NCI-H2081 (cell line): ENCODE data around the gene DOCK9.
"Not testable (repeated sequence)": the region's sequence is repeated elsewhere in the genome, so short reads cannot be mapped to it uniquely, and the experiment has no call there.

Experiments used
- DNase-seq, 2 experiments: peaks; one replicate each; lab custom pipeline; 2025; lab: John Stamatoyannopoulos, UW

DOCK9 gene

DNA sequence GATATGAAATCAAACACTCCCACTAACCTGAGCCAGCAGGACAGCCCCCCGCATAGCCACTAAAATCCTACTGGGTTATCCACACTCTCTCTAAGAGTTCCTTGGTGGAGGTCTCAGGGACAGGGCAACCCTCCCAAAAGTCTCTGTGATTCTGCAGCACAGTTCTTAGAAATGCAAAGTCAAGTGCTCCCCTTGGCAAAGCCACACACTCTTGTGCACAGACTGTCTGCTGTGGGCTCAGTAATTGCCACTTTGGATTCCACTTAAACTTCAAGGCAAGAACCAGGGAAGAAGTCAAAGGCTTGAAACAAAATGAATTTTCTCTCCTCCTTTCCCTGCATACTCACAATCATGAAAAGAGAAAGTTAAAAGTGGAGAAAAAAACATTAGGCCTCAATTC is 61.5 kb downstream of the DOCK9 start:
- DNase-seq: no peak

DNA sequence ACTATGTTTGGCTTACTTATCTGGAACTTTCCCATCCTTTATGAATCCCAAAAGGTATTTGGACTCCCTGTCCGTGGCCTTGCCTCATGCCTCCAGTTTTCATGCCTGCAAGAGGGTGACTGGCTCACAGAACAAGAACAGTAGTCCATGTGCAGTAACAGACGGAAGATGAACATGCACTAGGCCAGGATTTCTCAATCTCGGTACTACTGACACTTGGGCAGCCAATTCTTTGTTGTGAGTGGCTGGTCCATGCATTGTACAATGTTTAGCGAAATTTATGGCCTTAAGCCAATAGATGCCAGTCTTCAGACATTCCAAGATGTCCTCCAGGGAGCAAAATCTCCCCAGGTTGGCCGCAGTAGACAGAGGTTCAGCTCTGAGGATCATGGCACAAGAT is 61.9 kb downstream of the DOCK9 start:
- no peak for DNase-seq

DNA sequence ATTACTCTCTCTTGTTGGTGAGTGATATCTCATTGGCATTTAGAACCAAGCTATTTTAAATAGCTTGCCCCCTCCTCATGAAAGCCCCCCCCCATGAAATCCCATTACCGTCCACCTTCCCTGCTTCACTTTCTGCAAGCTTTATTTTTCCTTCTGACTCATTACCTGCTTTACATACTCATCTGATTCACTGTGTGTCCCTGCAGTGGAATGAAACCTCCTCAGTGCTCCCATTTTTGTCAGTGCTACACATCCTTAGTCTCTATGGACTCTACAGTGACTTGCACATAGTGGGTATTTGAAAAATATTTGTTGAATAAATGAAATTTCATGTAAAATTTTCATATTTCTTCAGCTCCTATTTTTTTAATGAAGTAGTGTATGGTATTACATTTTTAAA is 62.3 kb downstream of the DOCK9 start:
- DNase-seq: no peak

DNA sequence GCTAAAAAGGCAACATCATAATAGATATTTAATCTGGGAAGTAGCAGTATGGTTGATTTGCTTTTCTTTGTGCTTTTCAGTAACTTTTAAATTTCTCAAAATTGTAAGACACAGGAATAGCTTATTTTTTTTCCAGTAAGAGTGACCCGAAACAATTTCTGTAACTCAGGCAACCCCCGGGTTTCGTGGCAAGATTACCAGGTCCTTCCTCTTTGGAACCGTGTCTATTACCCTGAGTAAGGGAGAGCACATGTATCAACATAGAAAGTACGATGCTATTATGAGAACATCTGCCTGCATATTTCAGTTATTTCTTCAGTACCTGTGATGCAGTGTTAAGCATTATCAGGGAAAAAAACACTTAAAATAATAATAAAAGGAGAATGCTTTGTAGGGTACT is 64.1 kb downstream of the DOCK9 start:
- DNase-seq: no peak

DNA sequence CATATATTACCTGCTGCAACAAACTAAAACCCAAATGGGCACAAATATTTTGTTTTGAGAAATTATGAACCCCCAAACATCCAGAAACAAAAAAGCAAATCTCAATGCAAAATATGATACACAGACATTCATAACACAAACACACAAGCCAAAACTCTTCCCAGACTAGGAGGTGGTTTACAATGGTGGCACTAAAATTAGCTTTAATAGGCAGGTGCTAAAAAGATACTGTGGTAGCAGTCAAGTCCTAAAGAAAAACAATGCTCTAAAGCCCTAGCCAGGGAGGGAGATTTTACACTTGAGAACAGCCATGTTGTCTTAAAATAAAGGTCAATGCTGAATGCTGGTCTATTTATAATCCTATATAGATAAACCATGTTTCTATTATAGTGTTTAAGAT is 65.0 kb downstream of the DOCK9 start:
- peak in 1 of 2 experiments; percentile 20 for DNase-seq

DNA sequence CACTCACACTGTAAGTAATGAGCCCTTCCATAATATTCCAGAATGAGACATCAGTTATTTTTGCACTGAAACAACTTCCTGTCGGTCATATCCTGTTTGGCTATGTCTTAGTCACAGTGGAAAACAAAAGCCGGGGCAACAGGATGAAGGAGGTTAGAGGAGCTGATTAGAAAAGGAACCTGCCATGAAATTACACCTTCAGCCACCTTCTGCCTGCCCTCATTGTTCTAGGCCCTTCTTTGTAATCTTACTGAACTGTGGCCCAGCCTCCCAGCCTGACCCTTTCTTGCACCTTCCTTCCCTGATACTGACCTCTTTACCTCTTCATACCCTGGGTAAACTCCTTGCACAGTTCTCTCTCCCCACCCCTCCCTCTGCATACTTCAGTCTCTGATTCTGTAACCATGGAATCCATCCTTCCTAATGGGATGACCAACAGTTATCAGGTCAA is 67.3 kb downstream of the DOCK9 start:
- DNase-seq: peak; percentile 16 to 42

DNA sequence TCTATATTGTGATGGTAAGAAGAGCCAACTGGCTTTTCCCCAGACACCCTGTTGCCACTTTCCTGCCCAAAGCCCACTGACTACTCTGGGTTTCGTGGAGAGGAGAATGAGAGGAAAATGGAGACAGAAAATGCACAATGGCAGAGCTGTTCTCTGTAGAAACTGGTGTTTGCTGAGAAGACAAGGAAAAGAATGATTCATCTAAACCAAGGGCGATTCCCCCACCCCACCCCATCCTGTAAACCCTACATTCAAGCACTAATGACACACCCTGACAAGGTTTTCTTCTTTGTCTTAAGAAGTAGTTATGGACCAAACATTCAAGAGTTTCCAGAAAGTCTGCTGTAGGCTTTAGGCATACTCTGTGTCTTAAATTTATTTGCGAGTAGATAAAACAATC is 68.8 kb downstream of the DOCK9 start:
- no peak for DNase-seq

DNA sequence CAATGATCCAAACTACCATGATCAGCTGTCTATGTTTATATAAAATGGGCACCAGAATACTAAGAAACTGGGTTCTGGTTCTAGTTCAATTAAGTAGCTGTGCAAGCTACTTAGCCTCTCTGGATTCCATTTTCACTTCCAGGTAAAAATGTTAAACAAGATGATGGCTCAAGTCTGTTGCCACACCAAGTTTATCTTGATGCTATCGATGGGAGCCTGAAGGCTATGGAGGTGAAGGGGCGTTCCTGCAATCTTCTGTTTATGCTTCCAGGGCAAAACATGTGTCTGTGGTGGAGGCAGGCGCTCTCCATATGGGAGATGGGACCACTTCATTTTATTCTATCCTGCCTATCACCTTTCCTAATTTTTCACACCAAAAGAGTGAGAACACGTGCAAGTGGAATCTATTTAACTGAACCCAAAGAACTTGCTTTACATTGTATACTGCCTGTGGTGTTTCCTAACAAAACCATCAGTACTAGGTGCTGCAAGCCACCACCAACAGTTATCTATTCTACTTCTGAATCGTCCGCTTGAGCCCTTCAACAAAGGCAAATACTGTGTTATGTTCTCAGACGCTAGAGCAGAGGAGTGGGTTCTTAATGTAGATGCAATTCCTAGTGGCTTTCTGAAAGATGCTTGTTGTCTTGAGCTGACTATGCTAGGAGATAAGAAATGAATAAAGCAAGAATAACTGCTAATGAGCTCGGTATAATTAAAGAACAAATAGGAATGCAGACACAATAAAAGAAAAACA is 70.9 kb downstream of the DOCK9 start:
- DNase-seq: no peak

DNA sequence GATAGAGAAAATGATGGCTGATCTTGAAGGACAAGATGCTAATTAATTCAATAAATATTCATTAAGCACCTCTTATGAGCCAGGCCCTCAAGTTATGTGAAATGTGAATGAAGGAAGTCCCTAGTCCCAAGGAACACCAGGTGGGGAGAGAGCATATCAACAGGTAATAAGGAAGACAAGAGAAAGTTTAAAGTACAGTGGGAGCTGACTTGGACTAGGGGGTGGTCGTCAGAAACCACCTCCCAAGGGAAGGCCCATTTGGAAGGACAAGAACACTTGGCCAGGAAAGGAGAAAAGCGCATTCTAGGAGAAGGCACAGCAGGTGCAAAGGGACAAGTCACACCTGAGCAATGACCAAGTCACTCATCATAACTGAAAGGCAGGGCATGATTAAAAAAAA is 72.7 kb downstream of the DOCK9 start:
- no peak for DNase-seq

DNA sequence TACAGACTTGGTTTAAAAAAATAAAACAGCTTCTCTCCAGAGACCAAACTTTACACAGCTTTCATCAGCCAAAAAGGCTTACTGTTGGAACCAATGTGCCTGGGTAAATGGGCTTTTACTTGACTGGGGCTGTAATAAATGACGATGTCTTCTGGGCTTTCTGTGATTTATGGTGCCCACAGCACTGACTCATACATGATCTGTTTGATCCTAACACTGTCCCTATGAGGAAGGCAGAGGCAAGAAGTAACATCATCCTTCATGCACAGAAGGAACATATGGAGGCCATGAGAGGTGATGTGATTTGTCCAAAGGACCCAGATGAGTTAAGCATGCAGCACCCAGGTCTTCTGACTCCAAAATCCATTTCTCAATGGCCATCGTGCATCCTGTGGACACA is 77.4 kb downstream of the DOCK9 start:
- DNase-seq: no peak

DNA sequence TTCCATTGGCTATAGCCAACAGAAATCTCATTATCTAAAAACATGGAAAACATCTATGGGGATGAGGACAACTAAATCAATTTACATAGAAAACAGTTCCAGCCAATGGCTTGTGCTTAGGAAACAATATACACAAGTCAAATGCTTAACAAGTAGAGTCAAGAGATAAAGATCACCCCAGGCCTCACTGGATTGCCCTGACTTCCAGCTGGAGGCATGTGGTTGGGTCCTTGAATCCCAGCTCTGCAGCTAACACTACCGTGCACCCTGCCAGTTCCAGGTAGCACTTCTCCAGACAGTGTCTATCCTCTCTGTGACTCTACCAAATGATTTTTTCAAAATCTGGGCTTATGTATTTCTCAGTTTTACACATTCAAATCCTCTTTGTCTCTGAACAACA is 80.2 kb downstream of the DOCK9 start:
- no peak for DNase-seq

DNA sequence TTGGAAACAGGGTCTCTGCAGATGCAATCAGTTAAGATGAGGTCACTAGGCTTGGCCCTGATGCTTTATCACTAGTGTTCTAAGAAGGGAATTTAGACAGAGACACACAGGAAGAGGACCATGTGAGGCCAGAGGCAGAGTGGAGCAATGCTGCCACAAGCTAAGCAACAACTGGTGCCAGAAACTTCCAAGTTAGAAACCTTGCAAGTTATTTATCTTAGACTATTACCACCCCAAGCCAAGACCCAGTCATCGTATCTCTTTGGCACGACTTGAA is 81.1 kb downstream of the DOCK9 start:
- no peak for DNase-seq

DNA sequence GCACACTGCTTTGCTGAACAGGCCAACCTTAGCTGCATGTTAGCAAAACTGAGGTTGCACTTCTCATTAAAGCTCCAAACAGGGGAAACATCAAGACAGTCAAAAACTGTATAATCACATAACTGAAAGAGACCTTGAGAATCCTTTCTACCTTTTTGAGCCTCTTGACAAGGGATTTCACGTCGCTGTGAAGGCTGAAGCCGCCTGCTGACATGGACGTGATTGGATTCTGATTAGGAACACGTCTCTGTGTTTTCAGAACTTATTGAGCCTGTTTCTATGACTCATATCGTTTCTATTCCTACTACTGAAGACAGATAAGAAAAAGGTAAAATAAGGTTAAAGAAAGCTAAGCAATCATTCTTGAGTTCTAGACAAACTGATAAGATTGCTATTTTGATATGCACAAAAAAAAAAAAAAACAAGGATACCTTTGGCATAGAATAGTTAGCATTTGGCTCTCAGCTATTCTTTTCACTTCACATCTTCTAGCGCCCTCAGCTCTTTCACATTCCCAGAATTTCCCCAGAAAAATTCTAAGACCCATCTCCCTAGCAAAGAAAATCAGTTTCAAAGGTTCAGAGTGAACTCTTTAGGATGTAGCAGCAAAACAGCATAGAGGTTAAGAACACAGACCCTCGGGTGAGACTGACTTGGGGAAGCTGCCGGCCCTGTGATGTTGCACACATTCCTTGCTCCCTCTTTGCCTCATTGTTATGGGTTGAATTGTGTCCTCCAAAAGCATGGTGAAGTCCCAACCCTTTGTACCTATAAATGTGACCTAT is 81.6 kb downstream of the DOCK9 start:
- no peak for DNase-seq

DNA sequence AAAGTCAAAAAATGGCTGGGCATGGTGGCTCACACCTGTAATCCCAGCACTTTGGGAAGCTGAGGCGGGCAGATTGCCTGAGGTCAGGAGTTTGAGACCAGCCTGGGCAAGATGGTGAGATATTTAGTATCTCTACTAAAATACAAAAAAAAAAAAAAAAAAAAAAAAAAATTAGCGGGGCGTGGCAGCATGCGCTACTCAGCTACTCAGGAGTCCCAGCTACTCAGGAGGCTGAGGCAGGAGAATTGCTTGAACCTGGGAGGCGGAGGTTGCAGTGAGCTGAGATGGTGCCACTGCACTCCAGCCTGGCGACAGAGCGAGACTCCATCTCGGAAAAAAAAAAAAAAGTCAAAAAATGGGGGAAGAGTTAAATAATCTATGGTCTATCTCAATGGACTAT is 83.0 kb downstream of the DOCK9 start:
- DNase-seq: not testable (repeated sequence)

DNA sequence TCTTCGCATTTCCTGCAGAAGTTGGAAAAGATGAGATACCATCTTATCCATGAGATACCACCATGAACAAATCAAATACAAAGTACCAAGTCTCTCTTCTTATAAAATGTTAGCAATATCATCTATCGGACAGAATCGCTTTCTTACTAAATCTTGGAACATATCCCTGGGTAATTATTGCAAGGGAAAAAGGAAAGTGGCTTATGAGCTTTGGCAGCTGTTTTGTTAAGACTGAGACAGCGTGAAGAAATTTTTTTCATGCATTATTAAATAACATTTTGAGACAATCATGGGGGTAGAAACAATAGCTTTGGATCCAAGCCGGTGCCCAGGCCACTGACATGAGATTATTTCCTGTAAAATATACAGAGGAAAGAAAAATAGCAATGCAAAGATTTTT is 84.5 kb downstream of the DOCK9 start:
- no peak for DNase-seq

DNA sequence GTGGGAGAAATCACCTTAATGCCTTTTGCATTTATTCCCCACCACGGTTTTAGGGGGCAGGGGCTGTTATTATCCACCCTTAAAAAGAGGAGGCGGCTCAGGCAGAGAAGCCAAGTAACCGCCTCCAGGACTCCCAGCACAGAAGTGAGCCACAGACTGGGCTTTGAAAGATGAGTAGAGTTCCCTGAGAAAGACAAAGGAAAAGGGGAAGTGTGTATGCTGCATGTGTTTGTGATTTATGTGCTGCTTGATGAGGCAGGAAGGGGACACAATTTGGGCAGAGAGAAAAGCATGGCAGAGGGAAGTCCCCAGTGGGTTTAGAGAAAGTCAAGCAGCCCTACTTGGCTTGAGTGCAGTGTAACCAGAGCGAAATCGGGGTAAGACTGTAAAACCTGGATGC is 85.0 kb downstream of the DOCK9 start:
- DNase-seq: no peak

DNA sequence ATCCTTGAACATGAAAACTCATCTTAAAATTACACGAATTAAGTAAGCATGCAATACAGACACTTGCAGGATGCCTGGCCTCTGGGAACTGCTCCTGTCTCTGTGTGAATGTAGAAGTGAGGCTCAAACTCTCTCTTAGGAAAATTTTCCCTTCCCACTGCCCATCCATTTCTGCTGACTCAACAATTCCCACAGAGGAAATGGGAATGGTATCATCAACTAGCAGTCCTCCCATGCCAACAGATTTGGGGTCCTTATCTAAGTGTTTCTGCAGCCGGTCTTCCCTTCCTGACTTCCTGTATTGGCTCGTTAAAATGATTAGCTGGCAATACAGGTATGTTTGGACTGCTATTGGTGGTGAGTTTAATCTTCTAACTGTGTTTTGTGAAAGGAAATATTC is 85.8 kb downstream of the DOCK9 start:
- no peak for DNase-seq

DNA sequence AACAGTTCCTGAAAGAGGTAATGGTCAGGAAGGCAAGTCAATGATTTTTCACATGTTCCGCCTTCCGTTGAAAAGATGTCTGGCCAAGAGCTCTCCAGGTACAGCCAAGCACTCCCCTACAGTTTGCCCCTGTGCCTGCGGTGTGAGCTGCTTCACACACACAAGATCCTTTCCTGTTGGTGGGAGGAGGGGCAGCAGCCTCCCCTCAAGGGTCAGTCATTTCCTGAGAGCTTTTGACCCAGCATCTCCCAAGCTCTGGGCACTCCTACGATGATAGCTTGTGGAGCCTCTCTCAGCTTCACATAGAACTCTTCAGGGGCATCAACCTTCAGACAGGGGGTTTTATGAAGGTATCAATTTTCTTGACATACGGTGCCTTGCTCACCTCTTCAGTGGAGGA is 86.9 kb downstream of the DOCK9 start:
- DNase-seq: no peak

DNA sequence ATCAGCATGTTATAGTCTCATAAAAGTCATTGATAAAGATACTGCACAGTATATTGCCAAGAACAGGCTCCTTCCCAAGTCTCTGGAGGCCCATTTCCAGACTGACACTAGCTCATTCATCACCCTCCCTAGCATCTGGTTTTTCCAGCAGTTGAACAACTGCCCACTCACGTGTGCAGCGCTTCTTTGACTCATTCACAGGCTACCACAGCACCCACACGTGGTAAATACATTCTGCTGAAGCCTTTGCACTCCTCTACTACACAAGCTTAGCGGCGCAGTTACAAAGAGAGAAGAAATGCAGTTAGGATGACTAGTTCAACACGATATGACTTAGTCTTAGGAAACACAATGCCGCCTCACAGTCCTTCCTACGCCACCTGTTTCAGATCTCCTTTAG is 87.7 kb downstream of the DOCK9 start:
- no peak for DNase-seq

DNA sequence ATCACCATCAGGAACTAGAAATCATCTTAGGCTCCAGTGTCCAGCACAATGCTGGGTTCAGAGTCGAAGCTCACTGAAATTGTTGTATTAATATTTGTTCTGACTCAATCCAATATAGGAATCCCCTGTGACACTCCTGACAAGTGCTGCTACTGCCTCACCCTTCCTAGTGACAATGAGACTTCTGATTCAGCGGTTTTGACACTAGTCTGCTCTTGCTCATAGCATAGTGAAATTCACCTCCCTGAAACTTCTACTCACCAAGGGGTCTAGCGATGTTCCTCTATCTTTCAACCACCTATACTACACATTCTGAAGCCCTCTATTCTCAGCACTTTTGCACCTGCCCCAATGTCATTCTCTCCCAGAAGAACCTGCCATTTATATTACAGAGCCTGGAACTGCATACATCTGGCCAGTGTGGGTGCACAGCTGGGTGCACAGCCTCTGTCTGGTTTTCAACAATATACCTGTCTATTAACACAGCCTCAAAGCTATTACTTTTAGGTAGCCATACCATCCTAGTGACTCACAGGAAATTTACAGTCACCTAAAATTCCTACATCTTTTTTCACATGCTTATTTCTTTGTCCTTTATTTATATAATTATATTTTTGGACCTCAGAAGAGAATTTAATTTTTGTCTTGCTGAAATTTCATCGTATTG is 88.3 kb downstream of the DOCK9 start:
- DNase-seq: no peak

DNA sequence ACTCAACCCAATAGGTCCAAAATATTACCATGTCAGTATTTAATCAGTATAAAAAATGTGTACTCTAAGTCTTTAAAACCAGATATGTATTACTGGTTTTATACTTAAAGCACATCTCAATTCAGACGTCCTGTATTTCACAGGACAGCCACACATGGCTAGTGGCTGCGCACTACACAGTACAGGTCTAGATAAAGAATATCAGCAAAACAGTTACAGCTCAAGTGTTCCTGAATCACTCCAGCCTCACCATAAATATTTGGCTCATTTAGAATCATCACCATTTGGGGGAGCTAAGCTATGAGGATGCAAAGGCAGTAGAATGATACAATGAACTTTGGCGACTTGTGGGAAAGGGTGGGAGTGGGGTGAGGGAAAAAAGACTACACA is 89.0 kb downstream of the DOCK9 start:
- DNase-seq: no peak

DNA sequence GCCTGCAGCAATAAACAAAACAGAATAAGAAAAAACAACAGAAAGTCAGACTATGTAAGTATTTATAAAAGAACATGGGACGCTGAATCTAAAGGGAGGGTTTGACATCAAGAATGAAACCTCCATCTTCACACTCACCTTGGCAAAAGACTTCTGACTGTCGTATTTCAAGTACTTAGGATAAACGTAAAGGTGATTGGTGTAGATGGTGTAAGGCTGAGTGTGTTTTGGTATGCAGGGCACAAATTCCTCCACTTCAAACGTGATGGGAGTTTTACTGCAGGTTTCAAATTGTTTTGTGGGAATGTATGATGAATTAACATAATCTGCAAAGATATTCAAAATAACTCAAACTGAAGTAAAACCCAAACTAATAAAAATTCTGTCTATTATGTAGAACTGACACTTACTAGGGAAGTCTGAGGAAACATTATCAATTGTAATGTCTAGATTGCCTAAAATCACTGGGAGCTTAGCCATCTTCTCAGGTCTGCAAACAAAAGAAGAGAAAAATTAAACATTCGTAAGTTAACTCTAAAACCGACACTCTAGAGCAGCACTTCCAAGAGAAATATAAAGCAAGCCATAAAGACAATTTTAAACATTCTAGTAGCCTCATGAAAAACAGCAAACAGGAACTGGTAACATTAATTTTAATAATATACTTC is 89.5 kb downstream of the DOCK9 start:
- no peak for DNase-seq
